Anterior cingulate cortex (tissue), 58 donors: ENCODE data around the gene DCAF4.
"Not testable (repeated sequence)": the region's sequence is repeated elsewhere in the genome, so short reads cannot be mapped to it uniquely, and the experiment has no call there.

Experiments used
- DNase-seq, 58 donors: peaks; one replicate each; lab custom pipeline; 2025; lab: John Stamatoyannopoulos, UW

The DCAF4 gene

GRCh38 chr14:72928872-72929271 lies 2.6 kb downstream of the DCAF4 start:
- DNase-seq, result no peak

GRCh38 chr14:72929316-72930080 lies 3.2 kb downstream of the DCAF4 start:
- no peak for DNase-seq

GRCh38 chr14:72932893-72933292 lies 6.6 kb downstream of the DCAF4 start:
- no peak for DNase-seq

GRCh38 chr14:72939630-72940029 lies 13.4 kb downstream of the DCAF4 start:
- DNase-seq, result no peak

- DNase-seq, result peak in 2 of 58 donors; percentile 4 to 26
These were observed 15.2 kb downstream of the DCAF4 start for GRCh38 chr14:72941286-72941985.

GRCh38 chr14:72942934-72943333 lies 16.7 kb downstream of the DCAF4 start:
- no peak for DNase-seq

- DNase-seq, result no peak
These were observed 17.7 kb downstream of the DCAF4 start for GRCh38 chr14:72943876-72944430.

- no peak for DNase-seq
These were observed 19.2 kb downstream of the DCAF4 start for GRCh38 chr14:72945356-72946027.

- no peak for DNase-seq
These were observed 20.2 kb downstream of the DCAF4 start for GRCh38 chr14:72946491-72946890.

GRCh38 chr14:72947366-72948160 lies 21.3 kb downstream of the DCAF4 start:
- no peak for DNase-seq

GRCh38 chr14:72948481-72949138 lies 22.3 kb downstream of the DCAF4 start:
- DNase-seq, result peak in 44 of 58 donors; percentile 2 to 82 (median 29)

GRCh38 chr14:72952171-72952570 lies 25.9 kb downstream of the DCAF4 start:
- no peak for DNase-seq

GRCh38 chr14:72956741-72957140 lies 30.5 kb downstream of the DCAF4 start:
- DNase-seq, result not testable (repeated sequence)

- DNase-seq, result no peak
These were observed 30.9 kb downstream of the DCAF4 start for GRCh38 chr14:72957213-72957612.

GRCh38 chr14:72958548-72958947 lies 32.3 kb downstream of the DCAF4 start:
- no peak for DNase-seq

- not testable (repeated sequence) for DNase-seq
These were observed 34.8 kb downstream of the DCAF4 start for GRCh38 chr14:72961016-72961415.

GRCh38 chr14:72961579-72962335 lies 35.5 kb downstream of the DCAF4 start:
- no peak for DNase-seq

GRCh38 chr14:72962336-72962754 lies 36.1 kb downstream of the DCAF4 start:
- DNase-seq, result peak in 6 of 58 donors; percentile 3 to 21 (median 6)

- no peak for DNase-seq
These were observed 36.6 kb downstream of the DCAF4 start for GRCh38 chr14:72962829-72963312.
